Activated naive CD8-positive, alpha-beta T cell treated with anti-CD3 and anti-CD28 coated beads, Interleukin-2, amount 50 U/mL, for 16 hours (primary cell): Measurements from ENCODE around the gene OAF.
"Not testable (repeated sequence)": the region's sequence is repeated elsewhere in the genome, so short reads cannot be mapped to it uniquely, and the experiment has no call there.

ENCODE experiments used
- DNase-seq: peaks from one replicate; pipeline ENCODE4 v3.0.0-alpha.2; 2020; ENCODE audit warnings: low read depth, low spot score

The OAF gene

GRCh38 chr11:120240866-120241265 is 30.0 kb downstream of the OAF start:
- DNase-seq = no peak

DNA sequence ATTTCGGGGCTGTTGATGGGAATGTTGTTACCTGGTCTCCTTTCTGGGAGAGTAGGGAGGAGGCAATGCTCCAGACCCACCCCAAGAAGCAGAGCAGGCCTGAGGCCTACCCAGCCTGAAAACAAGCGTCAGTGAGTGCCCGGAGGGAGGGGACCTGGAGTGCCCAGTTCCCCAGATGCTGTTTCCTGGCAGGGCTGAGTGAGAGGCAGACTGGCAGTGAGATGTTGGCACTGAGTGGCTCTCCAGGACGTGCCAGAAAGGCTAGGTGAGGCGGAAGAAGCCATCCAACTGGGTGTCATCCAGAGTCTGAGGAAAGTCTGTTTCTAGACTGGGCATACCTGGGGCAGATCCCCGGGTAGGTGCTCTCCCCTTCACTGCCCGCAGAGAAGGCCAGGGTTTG is 30.4 kb downstream of the OAF start:
- no peak for DNase-seq

DNA sequence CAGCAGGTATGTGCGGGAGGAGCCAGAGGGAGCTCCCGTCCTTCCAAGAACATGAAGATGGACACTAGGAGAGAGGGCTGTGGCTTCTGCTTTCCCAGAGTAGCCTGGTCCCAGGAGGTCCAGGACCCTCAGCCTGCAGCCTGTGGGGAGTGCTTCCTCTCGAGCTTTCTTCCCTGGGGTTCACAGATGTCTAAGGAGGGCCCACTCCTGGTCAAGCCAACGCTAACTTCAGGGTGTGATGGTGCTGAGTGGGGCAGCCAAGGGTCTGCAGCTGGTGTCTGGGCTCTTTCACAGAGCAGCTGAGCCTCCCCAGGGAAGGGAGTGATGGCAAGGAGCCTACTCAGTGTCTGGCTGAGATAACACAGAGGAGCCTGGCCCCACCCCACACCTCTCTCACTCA is 32.4 kb downstream of the OAF start:
- no peak for DNase-seq

- no peak for DNase-seq
Observed at GRCh38 chr11:120244476-120245365, 33.9 kb downstream of the OAF start.

DNA sequence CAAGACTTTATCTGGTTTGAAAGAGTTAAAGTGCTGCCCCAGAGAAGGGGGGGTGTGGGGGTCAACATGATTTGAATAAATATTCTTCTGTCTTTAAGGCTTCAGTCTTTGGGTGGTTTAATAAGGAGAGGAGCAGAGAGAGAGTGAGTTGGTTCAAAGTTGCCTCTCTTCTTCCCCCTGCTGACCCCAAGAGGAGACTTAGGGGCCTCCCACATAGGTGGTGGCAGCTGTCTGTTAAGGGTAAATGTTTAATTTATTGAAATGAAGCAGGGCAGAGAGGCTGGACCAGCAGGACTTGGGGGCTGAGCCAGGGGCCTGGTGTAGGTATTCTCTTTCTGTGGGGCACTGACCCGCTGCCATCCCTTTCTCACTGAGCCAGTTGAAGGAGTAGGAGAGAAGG is 34.6 kb downstream of the OAF start:
- no peak for DNase-seq

DNA sequence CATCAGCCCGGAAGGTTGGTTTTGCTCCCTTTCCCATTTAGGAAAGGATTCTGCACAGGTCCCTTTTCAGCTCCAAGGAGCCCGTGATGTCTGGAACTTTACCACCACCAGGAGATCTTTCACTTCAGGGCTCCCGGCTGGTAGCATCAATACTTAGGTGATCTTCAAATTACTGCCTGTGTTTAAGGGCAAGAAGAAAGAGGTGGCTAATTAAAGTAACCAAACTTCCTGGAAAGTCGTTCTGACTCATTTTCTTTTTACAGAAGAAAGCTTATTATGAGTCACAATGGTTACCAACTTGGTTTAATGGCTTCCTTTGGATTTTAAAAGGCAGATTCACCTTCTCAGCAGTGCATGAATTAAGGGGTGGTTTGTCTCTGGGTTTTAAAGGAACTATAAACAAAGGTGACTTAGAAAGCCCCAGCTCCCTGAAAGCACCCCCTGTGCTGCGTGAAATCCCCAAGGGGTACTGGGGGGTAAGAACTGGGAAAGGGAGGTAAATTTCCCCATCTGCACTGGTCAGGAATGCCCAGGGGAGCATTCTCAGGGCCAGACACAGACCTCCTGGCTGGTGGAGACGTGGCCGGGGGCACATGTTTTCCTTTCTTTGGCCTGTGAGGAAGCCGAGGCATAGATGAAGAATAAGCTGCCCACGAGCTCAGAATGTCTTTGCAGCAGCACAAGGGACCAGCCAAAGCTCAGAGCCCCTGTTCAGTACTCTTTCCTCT is 37.9 kb downstream of the OAF start:
- no peak for DNase-seq

DNA sequence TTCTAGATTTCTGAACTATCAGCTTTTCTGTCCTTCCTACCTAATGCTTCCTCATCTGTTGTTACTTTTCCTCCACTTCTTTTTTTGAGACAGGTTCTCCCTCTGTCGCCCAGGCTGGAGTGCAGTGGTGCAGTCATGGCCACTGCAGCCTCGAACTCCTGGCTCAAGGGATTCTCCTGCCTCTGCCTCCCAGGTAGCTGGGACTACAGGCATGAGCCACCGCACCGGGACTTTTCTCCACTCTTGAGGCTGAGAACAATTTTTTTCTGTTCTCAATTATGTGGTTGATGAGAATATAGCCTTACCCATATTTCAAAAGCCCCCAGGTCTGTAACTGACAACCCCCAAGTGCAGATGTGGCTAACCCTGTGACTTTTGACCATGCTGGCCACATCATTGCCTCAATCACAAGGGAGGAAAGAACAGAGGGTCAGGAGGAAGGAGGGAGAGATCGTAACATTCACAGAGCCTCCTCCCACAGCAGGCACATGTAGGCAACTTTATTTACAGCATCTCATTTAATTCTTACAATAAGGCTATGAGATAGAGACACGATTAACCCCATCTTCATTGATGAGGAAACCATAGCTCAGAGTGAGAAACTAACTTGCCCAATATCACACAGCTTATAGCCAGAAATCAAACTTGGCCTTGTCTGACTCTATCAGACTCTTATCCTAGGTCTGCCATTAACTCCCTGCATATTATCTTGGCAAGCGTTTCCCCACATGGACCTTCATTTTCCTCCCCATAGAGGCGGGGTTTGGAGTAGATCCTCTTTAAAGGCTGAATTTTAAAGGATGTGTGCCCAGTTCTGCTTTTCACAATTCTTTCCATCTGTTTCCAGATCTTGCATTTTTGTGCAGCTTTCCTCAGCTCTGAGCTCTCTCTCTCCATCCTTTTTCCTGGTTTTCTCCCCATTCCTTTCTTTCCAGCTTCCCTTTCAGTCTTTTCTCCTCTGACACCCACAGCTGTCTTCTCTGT is 38.7 kb downstream of the OAF start:
- no peak for DNase-seq

GRCh38 chr11:120253377-120253776 is 42.5 kb downstream of the OAF start:
- not testable (repeated sequence) for DNase-seq

GRCh38 chr11:120254788-120255518 is 44.1 kb downstream of the OAF start:
- DNase-seq = no peak

DNA sequence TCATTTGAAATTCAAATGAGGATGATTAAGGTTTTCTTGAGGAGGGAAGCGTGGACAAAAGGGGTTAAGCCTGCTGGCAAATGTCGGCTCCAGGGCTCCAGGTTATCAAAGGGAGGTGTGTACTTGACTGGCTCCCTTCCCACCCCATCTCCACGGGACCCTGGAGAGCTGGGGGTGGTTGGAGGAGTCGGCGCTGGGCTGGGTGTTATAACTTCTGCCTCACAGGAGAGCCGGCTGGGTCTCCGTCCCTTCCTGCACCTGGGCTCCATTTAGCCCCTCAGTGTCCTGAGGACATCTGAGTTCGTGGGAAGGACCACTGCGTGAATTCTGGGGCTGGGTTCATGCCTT is 44.7 kb downstream of the OAF start:
- no peak for DNase-seq

- no peak for DNase-seq
Observed at GRCh38 chr11:120256178-120256577, 45.3 kb downstream of the OAF start.

DNA sequence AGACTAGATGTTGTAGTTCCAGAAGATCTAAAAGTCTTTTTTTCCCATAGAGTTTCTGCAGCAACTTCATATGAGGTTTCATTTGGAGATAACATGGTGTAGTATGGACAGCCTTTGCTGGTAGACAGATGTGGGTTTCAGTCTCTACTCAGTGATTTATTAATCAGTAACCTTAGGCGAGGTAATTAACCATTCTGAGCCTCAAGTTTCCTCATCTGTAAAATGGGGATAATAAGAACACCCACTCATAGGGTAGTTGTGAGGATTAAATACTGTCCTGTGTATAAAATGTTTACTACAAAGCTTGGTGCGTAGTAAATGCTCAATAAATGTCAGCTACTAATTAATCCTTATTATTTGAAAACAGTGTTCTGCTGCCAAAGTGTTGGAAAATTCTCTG is 45.9 kb downstream of the OAF start:
- no peak for DNase-seq

- DNase-seq = no peak
Observed at GRCh38 chr11:120257346-120257745, 46.5 kb downstream of the OAF start.

DNA sequence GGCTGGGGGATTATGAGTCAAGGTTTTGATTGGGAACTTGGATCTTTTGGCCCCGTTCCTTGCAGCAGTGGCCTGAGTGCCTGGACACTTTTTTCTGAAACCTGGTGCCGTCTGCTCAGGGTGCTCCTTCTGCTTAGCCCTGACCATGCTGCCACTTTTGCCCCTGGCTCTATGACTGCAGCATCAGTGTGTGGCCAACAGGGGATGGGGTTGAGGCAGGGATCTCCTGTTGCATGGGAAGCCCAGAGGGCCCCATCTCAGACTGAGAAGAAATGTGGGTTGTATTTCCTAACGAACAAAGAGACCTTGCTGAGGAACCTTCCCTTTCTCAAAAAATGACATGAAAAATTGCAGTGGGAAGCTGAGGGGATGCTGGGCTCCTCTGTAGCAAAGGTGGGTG is 47.8 kb downstream of the OAF start:
- no peak for DNase-seq

GRCh38 chr11:120259241-120259640 is 48.4 kb downstream of the OAF start:
- no peak for DNase-seq

- DNase-seq = no peak
Observed at GRCh38 chr11:120259988-120260565, 49.2 kb downstream of the OAF start.

DNA sequence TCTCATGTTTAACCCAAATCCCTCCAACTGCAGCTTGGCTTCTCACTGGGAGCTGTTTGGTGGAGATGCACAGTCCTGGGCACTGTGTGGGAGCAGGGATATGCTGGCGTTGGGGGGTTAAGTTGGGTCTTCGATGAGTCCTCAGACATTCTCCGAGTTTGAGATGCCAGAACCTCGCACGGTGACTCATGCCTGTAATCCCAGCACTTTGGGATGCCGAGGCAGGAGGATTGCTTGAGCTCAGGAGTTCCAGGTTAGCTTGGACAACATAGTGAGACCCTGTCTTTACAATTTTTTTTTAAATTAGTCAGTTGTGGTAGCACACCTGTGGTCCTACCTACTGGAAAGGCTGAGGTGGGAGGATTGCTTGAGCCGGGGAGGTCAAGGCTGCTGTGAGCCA is 49.8 kb downstream of the OAF start:
- DNase-seq = no peak

GRCh38 chr11:120261321-120261720 is 50.5 kb downstream of the OAF start:
- no peak for DNase-seq

- no peak for DNase-seq
Observed at GRCh38 chr11:120261931-120262330, 51.1 kb downstream of the OAF start.

GRCh38 chr11:120267319-120267718 is 56.5 kb downstream of the OAF start:
- DNase-seq = no peak

GRCh38 chr11:120268686-120269085 is 57.9 kb downstream of the OAF start:
- no peak for DNase-seq
